CD4-positive, alpha-beta memory T cell (primary cell): ENCODE data around the gene ZNF653. TPM values are rescaled to one million over a fixed set of nuclear protein-coding genes. Genes with fewer than 3 reads are reported as not detected.

ENCODE experiments used
- CTCF ChIA-PET: fragments of 350-600 bp; sonication (Branson Sonifier 250); formaldehyde crosslinking; loops from one replicate; lab custom pipeline; 2021; ENCODE audit warnings: inconsistent platforms; ENCODE audit not compliant: partially characterized antibody; lab: Charles Lee
- POLR2A ChIA-PET: fragments of 350-600 bp; sonication (Branson Sonifier 250); formaldehyde crosslinking; loops from one replicate; lab custom pipeline; 2021; ENCODE audit not compliant: partially characterized antibody; lab: Charles Lee
- DNase-seq, 5 donors: peaks; one replicate each; pipeline versions ENCODE4 v3.0.0 to v3.0.0-alpha.2; 2020 to 2022; ENCODE audit warnings: mixed read lengths in 1 of 5
- H3K27ac ChIP-seq: one replicate; pipeline ENCODE4 v1.7.0; 2013; ENCODE audit warnings: low read depth, low read length
- H3K27me3 ChIP-seq: 2 replicates; pipeline ENCODE4 v1.7.0; 2013; ENCODE audit warnings: mild to moderate bottlenecking, low read length, moderate library complexity; ENCODE audit not compliant: insufficient read depth
- H3K36me3 ChIP-seq: 2 replicates; pipeline ENCODE4 v1.7.0; 2013; ENCODE audit warnings: mild to moderate bottlenecking, low read length, moderate library complexity; ENCODE audit not compliant: insufficient read depth
- H3K4me1 ChIP-seq: 2 replicates; pipeline ENCODE4 v1.7.0; 2013; ENCODE audit warnings: mild to moderate bottlenecking, low read length, moderate library complexity; ENCODE audit not compliant: insufficient read depth
- H3K4me3 ChIP-seq, 2 donors: one replicate each; pipeline ENCODE4 v1.7.0; 2013; ENCODE audit warnings: low read length in 2 of 2, mild to moderate bottlenecking in 1 of 2
- H3K9me3 ChIP-seq, 2 donors: one replicate each; pipeline ENCODE4 v1.7.0; 2013; ENCODE audit warnings: low read length in 2 of 2, control low read depth in 1 of 2; ENCODE audit not compliant: control insufficient read depth in 1 of 2
- H3K27ac Mint-ChIP-seq, 7 donors: one replicate each; pipeline ENCODE4 v1.8.0; 2020 to 2021; ENCODE audit warnings: mixed read lengths in 7 of 7, mild to moderate bottlenecking in 6 of 7, inconsistent platforms in 3 of 7, moderate library complexity in 3 of 7
- H3K27me3 Mint-ChIP-seq, 2 donors: one replicate each; pipeline ENCODE4 v1.8.0; 2020 to 2021; ENCODE audit warnings: mixed read lengths in 2 of 2
- H3K36me3 Mint-ChIP-seq, 2 donors: one replicate each; pipeline ENCODE4 v1.8.0; 2020 to 2021; ENCODE audit warnings: mixed read lengths in 2 of 2, inconsistent platforms in 1 of 2, mild to moderate bottlenecking in 1 of 2
- H3K4me1 Mint-ChIP-seq, 4 donors: one replicate each; pipeline ENCODE4 v1.8.0; 2020 to 2021; ENCODE audit warnings: mixed read lengths in 4 of 4, mild to moderate bottlenecking in 1 of 4
- H3K4me3 Mint-ChIP-seq, 8 donors: one replicate each; pipeline ENCODE4 v1.8.0; 2020 to 2021; ENCODE audit warnings: mixed read lengths in 8 of 8, mild to moderate bottlenecking in 7 of 8, moderate library complexity in 6 of 8, inconsistent platforms in 3 of 8
- H3K9me3 Mint-ChIP-seq, 8 donors: one replicate each; pipeline ENCODE4 v1.8.0; 2020 to 2021; ENCODE audit warnings: mixed read lengths in 8 of 8, mild to moderate bottlenecking in 5 of 8, inconsistent platforms in 3 of 8, moderate library complexity in 1 of 8
- intact Hi-C: fragments of 100-400 bp; cut with micrococcal nuclease; formaldehyde crosslinking; loops from one replicate; pipeline ENCODE4 v1.15.1; 2023
- polyA plus RNA-seq, 2 donors: library from polyadenylated mRNA; unstranded; fragments of 300-500 nt; fragmentation: Illumina TruSeq; gene quantifications; one replicate each; pipeline ENCODE4 v1.2.3, GENCODE V29; 2021
- total RNA-seq, 2 experiments: library from RNA; stranded (reverse); gene quantifications; one replicate each; pipeline ENCODE4 v1.2.3, GENCODE V29; 2021

The ZNF653 gene
- total and polyA plus RNA-seq, 4 experiments from 2014 or later: 2.0 to 24.7 (median 13.5) TPM

DNA sequence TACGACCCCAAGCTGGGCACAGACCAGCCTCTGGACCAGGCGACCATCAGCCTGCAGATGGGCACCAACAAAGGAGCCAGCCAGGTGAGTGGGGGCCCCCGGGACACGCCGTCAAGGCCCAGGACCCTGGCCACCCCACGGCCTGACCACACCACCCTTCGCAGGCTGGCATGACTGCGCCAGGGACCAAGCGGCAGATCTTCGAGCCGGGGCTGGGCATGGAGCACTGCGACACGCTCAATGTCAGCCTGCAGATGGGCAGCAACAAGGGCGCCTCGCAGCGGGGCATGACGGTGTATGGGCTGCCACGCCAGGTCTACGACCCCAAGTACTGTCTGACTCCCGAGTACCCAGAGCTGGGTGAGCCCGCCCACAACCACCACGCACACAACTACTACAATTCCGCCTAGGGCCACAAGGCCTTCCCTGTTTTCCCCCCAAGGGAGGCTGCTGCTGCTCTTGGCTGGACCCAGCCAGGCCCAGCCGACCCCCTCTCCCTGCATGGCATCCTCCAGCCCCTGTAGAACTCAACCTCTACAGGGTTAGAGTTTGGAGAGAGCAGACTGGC is 43.8 kb upstream of the ZNF653 start:
- DNase-seq: no peak
- intact Hi-C loops: no loop called here
- Mint-ChIP-seq H3K27ac (no peak overlapping the region), H3K4me1 (peaks cover 2 to 8% (median 4%) of the 10 kb centered on the region in 4 donors), H3K4me3 (no peak overlapping the region), H3K27me3 (no peaks in the 10 kb centered on the region), H3K9me3 (no peaks in the 10 kb centered on the region), H3K36me3 (peaks cover 8 to 16% of the 10 kb centered on the region in 2 donors)
- POLR2A ChIA-PET: no interaction called here
- Histone ChIP-seq H3K9me3 (no peaks in the 10 kb centered on the region), H3K4me3 (no peak overlapping the region), H3K27ac (no peak overlapping the region), H3K4me1 (no peaks in the 10 kb centered on the region), H3K27me3 (no peaks in the 10 kb centered on the region), H3K36me3 (peaks cover 11% of the 10 kb centered on the region)
- CTCF ChIA-PET: no interaction called here

DNA sequence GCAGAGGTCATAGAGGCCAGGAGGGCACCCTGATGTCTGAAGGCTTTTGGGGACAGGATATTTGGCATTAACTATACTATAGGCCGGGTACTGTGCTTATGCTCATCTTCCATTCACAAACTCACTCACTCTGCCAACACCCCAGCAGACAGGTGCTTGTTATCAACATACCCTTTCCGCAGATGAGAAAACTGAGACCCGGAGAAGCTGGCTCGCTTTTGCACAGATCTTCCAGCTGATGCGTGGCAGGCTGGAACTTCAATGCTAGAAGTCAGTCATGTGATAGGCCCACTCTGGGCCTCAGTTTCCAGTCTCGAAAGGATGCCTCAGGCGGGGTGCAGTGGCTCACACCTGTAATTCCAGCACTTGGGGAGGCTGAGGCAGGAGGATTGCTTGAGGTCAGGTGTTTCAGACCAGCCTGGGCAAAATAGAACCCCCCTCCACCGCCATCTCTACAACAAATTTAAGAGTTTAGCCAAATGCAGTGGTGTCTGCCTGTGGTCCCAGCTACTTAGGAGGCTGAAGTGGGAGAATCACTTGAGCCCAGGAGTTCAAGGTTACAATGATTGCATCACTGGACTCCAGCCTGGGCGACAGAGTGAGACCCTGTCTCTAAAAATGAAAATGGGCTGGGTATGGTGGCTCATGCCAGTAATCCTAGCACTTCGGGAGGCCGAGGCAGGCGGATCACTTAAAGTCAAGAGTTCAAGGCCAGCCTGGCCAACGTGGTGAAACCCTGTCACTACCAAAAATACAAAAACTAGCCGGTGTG is 42.5 kb upstream of the ZNF653 start:
- ChIA-PET POLR2A (no interaction called here), CTCF (interaction anchor here (1.0 to 1.5 kb wide), 3 partner anchors 10 to 13 kb away, joined by 3 read pairs; no protein-coding TSS in a partner anchor)
- H3K4me1 Mint-ChIP-seq: peaks cover 0 to 2% (median 0%) of the 10 kb centered on the region in 4 donors
- no peak overlapping the region for H3K4me3 Mint-ChIP-seq
- peaks cover 2 to 5% of the 10 kb centered on the region in 2 donors for H3K27me3 Mint-ChIP-seq
- Histone ChIP-seq H3K4me3 (no peak overlapping the region), H3K4me1 (no peaks in the 10 kb centered on the region), H3K36me3 (peaks cover 4% of the 10 kb centered on the region), H3K9me3 (no peaks in the 10 kb centered on the region), H3K27ac (no peak overlapping the region), H3K27me3 (no peaks in the 10 kb centered on the region)
- H3K36me3 Mint-ChIP-seq: peaks cover 0 to 6% of the 10 kb centered on the region in 2 donors
- DNase-seq: no peak
- no peaks in the 10 kb centered on the region for H3K9me3 Mint-ChIP-seq
- no peak overlapping the region for H3K27ac Mint-ChIP-seq
- intact Hi-C loops: no loop called here

DNA sequence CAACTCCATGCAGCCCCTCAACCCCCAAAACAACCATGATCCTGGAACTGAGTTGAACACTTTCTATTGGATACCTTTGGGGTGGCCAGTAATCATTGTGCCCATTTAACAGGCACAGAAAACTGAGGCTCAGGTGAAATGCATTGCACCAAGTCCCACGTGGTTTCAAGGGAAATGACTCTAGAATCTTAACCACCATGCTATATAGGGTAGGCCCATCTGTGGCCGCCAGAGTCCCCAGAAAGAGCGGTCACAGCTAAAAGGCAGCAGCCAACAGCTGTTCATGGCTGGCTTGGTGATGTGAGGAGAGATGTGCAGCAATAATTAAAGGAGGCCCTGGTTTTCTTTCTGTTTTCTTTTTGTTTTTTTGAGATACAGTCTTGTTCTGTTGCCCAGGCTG is 35.6 kb upstream of the ZNF653 start:
- no peak overlapping the region for H3K27ac Mint-ChIP-seq
- H3K4me1 ChIP-seq: peaks cover 5% of the 10 kb centered on the region
- no peaks in the 10 kb centered on the region for H3K36me3 ChIP-seq
- H3K4me3 Mint-ChIP-seq: no peak overlapping the region
- peaks cover 9 to 14% of the 10 kb centered on the region in 2 donors for H3K27me3 Mint-ChIP-seq
- no peaks in the 10 kb centered on the region for H3K9me3 Mint-ChIP-seq
- intact Hi-C loops: no loop called here
- H3K27me3 ChIP-seq: peaks cover 7% of the 10 kb centered on the region
- H3K9me3 ChIP-seq: no peaks in the 10 kb centered on the region
- H3K4me1 Mint-ChIP-seq: peaks cover 0 to 4% (median 3%) of the 10 kb centered on the region in 4 donors
- ChIA-PET CTCF (no interaction called here), POLR2A (no interaction called here)
- no peaks in the 10 kb centered on the region for H3K36me3 Mint-ChIP-seq
- H3K27ac ChIP-seq: no peak overlapping the region
- no peak overlapping the region for H3K4me3 ChIP-seq
- no peak for DNase-seq

DNA sequence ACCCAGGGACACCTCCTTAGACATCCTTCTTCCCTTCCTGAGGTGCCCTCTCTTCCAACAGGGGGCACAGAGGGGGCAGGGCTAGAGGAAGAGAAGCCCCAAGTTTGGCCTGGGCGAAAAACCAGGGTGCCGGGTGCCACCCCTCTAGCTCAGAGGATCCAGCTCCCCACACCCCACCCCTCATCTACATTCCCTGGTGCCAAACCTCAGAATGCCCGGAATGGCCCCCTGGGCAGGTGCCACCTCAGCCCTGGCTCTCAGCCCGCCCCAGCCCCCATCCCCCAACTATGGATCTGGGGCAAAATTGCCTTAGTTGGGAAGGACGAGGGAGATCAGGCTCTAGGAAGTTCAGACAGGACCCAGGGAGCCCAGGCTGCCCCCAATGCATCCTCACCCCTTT is 35.0 kb upstream of the ZNF653 start:
- Histone ChIP-seq H3K36me3 (no peaks in the 10 kb centered on the region), H3K27ac (no peak overlapping the region), H3K4me3 (no peak overlapping the region), H3K27me3 (peaks cover 7% of the 10 kb centered on the region), H3K4me1 (peaks cover 11% of the 10 kb centered on the region), H3K9me3 (no peaks in the 10 kb centered on the region)
- peaks cover 0 to under 1% (median 0%) of the 10 kb centered on the region in 8 donors for H3K9me3 Mint-ChIP-seq
- no peak for DNase-seq
- H3K27me3 Mint-ChIP-seq: peaks cover 9 to 15% of the 10 kb centered on the region in 2 donors
- no peak overlapping the region for H3K27ac Mint-ChIP-seq
- H3K36me3 Mint-ChIP-seq: no peaks in the 10 kb centered on the region
- CTCF ChIA-PET: no interaction called here
- no peak overlapping the region for H3K4me3 Mint-ChIP-seq
- intact Hi-C loops: no loop called here
- POLR2A ChIA-PET: no interaction called here
- H3K4me1 Mint-ChIP-seq: peaks cover 3 to 7% (median 3%) of the 10 kb centered on the region in 4 donors

DNA sequence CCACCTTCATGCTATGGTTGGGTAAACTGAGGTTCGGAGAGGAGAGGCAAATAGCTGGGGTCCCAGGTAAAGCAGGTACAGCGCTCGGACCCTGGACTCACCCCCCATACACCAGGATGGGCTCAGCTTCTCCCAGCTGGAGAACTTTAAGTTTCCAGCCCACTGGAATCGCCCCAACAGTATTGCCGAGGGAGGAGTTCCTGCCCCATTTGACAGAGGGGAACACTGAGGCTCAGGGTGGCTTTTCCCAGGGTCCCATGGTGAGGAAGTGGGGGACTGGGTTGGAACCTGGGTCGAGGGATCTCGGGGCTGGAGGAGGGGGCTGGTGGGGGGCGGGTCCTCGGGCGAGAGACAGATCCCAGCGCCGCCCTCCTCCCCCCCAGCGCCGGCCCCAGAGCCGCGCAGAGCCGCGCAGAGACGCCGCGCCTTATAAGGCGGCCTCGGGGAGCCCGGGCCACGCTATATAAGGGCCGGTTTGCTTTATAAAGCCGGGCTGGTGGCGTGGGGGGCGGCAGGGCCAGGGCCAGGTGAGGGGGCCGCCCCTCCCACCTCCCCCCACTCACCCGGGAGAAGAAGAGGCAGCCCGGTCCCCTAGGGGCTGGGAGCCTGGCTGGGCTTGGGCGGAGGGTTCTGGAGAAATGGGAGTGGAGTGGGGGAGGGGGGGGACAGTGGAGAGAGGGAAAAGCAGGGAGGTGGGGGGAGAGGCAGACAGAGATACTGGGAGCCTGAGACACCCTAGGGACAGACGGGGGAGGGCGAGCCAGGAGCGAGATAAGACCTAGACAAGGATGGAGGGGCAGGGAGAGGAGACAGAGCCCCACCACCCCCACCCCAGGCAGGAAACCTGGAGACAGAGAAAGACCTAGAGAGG is 34.1 kb upstream of the ZNF653 start:
- Histone ChIP-seq H3K4me3 (no peak overlapping the region), H3K27ac (no peak overlapping the region), H3K27me3 (peaks cover 7% of the 10 kb centered on the region), H3K4me1 (peaks cover 15% of the 10 kb centered on the region), H3K36me3 (no peaks in the 10 kb centered on the region), H3K9me3 (no peaks in the 10 kb centered on the region)
- Mint-ChIP-seq H3K4me3 (no peak overlapping the region), H3K36me3 (no peaks in the 10 kb centered on the region), H3K27ac (peak overlapping the region in 1 of 7 donors; percentile 59), H3K4me1 (peaks cover 7 to 13% (median 8%) of the 10 kb centered on the region in 4 donors), H3K27me3 (peaks cover 9 to 18% of the 10 kb centered on the region in 2 donors), H3K9me3 (peaks cover 0 to 2% (median 0%) of the 10 kb centered on the region in 8 donors)
- ChIA-PET CTCF (interaction anchor here (1.0 kb wide), 1 partner anchor 21 kb away, joined by 3 read pairs; no protein-coding TSS in a partner anchor), POLR2A (no interaction called here)
- intact Hi-C loops: no loop called here
- DNase-seq: no peak

DNA sequence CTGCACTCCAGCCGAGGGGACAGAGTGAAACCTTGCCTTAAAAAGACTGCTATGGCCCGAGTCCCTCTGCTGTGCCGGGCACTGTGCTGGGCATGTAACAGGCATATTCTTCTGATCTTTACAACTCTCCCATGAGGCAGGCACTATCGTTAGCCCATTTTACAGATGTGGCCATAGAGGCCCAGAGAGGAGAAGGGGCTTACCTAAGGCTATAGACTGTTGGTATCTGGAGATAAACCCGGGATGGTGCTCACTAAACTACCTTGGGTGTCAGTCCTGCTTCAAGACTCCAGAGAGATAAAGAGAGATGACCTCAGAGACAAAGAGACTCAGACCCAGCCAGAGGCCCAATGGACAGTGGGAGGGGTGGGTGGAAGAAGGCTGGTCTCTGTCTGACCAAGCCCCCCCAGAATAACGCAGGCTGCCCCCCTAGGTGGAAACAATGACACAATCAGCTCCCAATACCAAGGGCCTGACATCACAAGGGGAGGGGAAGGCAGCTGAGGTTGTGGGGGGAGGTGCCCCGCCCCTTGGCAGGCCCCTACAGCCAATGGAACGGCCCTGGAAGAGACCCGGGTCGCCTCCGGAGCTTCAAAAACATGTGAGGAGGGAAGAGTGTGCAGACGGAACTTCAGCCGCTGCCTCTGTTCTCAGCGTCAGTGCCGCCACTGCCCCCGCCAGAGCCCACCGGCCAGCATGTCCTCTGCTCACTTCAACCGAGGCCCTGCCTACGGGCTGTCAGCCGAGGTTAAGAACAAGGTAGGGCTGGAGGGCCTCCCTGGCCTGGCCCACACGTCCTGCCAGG is 32.8 kb upstream of the ZNF653 start, which contains the start of gene CNN1:
Gene CNN1 (plus strand): TSS at position 620 of the 805 bp plus-strand sequence. CDS start 77 bp downstream, at position 697.
- POLR2A ChIA-PET: no interaction called here
- peaks cover 0 to 2% (median 0%) of the 10 kb centered on the region in 8 donors for H3K9me3 Mint-ChIP-seq

More for the DNA sequence above, 32.8 kb upstream of the ZNF653 start, which contains the start of gene CNN1:
- Mint-ChIP-seq H3K27ac (peak within 1 kb of the TSS in 1 of 7 donors; percentile 59), H3K27me3 (peaks cover 7 to 12% of the 10 kb centered on the region in 2 donors), H3K36me3 (no peaks in the 10 kb centered on the region), H3K4me3 (peak within 1 kb of the TSS in 1 of 8 donors; percentile 58), H3K4me1 (peaks cover 7 to 14% (median 9%) of the 10 kb centered on the region in 4 donors)
- Histone ChIP-seq H3K4me1 (peaks cover 15% of the 10 kb centered on the region), H3K36me3 (no peaks in the 10 kb centered on the region), H3K9me3 (no peaks in the 10 kb centered on the region), H3K27me3 (peaks cover 7% of the 10 kb centered on the region), H3K4me3 (no peak within 1 kb of the TSS), H3K27ac (no peak within 1 kb of the TSS)
- DNase-seq: no peak
- intact Hi-C loops: no loop called here
- CTCF ChIA-PET: no interaction called here
